ENCODE results near the gene GPR171. TPM values are rescaled to one million over a fixed set of nuclear protein-coding genes. Genes with fewer than 3 reads are reported as not detected.

The GPR171 gene
- total RNA-seq, 1 donor from 2014 or later: not detected

GRCh38 chr3:151183265-151183671 is 19.7 kb downstream of the GPR171 start:
- no peak overlapping the region for H3K9ac ChIP-seq (ENCODE audit: low read length)
- DNase-seq (ENCODE audit: low read depth) (no peak), FAIRE-seq (peak; percentile 41)
- H3K79me2 ChIP-seq (ENCODE audit: insufficient read depth, low read length): no peaks in the 10 kb centered on the region
- no peak overlapping the region for H3K27ac Mint-ChIP-seq (ENCODE audit: unreplicated experiment)
- no peak overlapping the region for H3K27ac ChIP-seq (ENCODE audit: low read depth, low read length)
- H3K9me3 ChIP-seq (ENCODE audit: insufficient read depth, low read depth, low read length): no peaks in the 10 kb centered on the region
- no peaks in the 10 kb centered on the region for H3K36me3 ChIP-seq (ENCODE audit: insufficient read depth, low read length)
- no peaks in the 10 kb centered on the region for H3K4me1 ChIP-seq (ENCODE audit: insufficient read depth, low read length)
- no peak overlapping the region for H3K4me3 Mint-ChIP-seq (ENCODE audit: unreplicated experiment)
- no peaks in the 10 kb centered on the region for H3K36me3 Mint-ChIP-seq (ENCODE audit: low read depth, unreplicated experiment)
- no peaks in the 10 kb centered on the region for H3K27me3 Mint-ChIP-seq (ENCODE audit: low read depth, unreplicated experiment)
- H3K4me2 ChIP-seq (ENCODE audit: low read length): no peak overlapping the region
- TF ChIP-seq EZH2 (IDR thresholded peaks at IDR 0.05; ENCODE audit: insufficient read depth, low read length) (no peak), CTCF (IDR thresholded peaks at IDR 0.05; ENCODE audit: insufficient read depth, low read depth, low read length) (no peak)
- no peaks in the 10 kb centered on the region for H4K20me1 ChIP-seq (ENCODE audit: insufficient read depth, low read length)
- no peaks in the 10 kb centered on the region for H3K9me3 Mint-ChIP-seq (ENCODE audit: unreplicated experiment)
- H2AFZ ChIP-seq (ENCODE audit: low read depth, low read length): no peak overlapping the region
- no peak overlapping the region for H3K4me3 ChIP-seq (ENCODE audit: insufficient read depth, low read depth, low read length)
- no peaks in the 10 kb centered on the region for H3K27me3 ChIP-seq (ENCODE audit: insufficient read depth, low read length)
- peaks cover 1% of the 10 kb centered on the region for H3K4me1 Mint-ChIP-seq (ENCODE audit: low read depth, unreplicated experiment)

- Mint-ChIP-seq H3K4me1 (ENCODE audit: low read depth, unreplicated experiment) (no peaks in the 10 kb centered on the region), H3K4me3 (ENCODE audit: unreplicated experiment) (no peak overlapping the region), H3K27ac (ENCODE audit: unreplicated experiment) (no peak overlapping the region), H3K36me3 (ENCODE audit: low read depth, unreplicated experiment) (no peaks in the 10 kb centered on the region), H3K9me3 (ENCODE audit: unreplicated experiment) (no peaks in the 10 kb centered on the region), H3K27me3 (ENCODE audit: low read depth, unreplicated experiment) (no peaks in the 10 kb centered on the region)
- Histone ChIP-seq H3K27me3 (ENCODE audit: insufficient read depth, low read length) (no peaks in the 10 kb centered on the region), H3K9me3 (ENCODE audit: insufficient read depth, low read depth, low read length) (no peaks in the 10 kb centered on the region), H3K79me2 (ENCODE audit: insufficient read depth, low read length) (no peaks in the 10 kb centered on the region), H3K4me2 (ENCODE audit: low read length) (no peak overlapping the region), H3K36me3 (ENCODE audit: insufficient read depth, low read length) (no peaks in the 10 kb centered on the region), H2AFZ (ENCODE audit: low read depth, low read length) (no peak overlapping the region), H3K9ac (ENCODE audit: low read length) (no peak overlapping the region), H3K27ac (ENCODE audit: low read depth, low read length) (no peak overlapping the region), H3K4me3 (ENCODE audit: insufficient read depth, low read depth, low read length) (no peak overlapping the region), H4K20me1 (ENCODE audit: insufficient read depth, low read length) (no peaks in the 10 kb centered on the region), H3K4me1 (ENCODE audit: insufficient read depth, low read length) (no peaks in the 10 kb centered on the region)
- TF ChIP-seq EZH2 (IDR thresholded peaks at IDR 0.05; ENCODE audit: insufficient read depth, low read length) (no peak), CTCF (IDR thresholded peaks at IDR 0.05; ENCODE audit: insufficient read depth, low read depth, low read length) (no peak)
- FAIRE-seq (no peak), DNase-seq (ENCODE audit: low read depth) (no peak)
Measured at GRCh38 chr3:151182349-151183079, 20.5 kb downstream of the GPR171 start.

- no peak overlapping the region for H2AFZ ChIP-seq (ENCODE audit: low read depth, low read length)
- TF ChIP-seq CTCF (IDR thresholded peaks at IDR 0.05; ENCODE audit: insufficient read depth, low read depth, low read length): no peak
- TF ChIP-seq EZH2 (IDR thresholded peaks at IDR 0.05; ENCODE audit: insufficient read depth, low read length): no peak
- Mint-ChIP-seq H3K4me1 (ENCODE audit: low read depth, unreplicated experiment) (no peaks in the 10 kb centered on the region), H3K27ac (ENCODE audit: unreplicated experiment) (no peak overlapping the region), H3K36me3 (ENCODE audit: low read depth, unreplicated experiment) (no peaks in the 10 kb centered on the region), H3K27me3 (ENCODE audit: low read depth, unreplicated experiment) (no peaks in the 10 kb centered on the region), H3K9me3 (ENCODE audit: unreplicated experiment) (no peaks in the 10 kb centered on the region), H3K4me3 (ENCODE audit: unreplicated experiment) (no peak overlapping the region)
- DNase-seq (ENCODE audit: low read depth): no peak
- H3K4me2 ChIP-seq (ENCODE audit: low read length): no peak overlapping the region
- H3K4me1 ChIP-seq (ENCODE audit: insufficient read depth, low read length): no peaks in the 10 kb centered on the region
- H3K4me3 ChIP-seq (ENCODE audit: insufficient read depth, low read depth, low read length): no peak overlapping the region
- no peak overlapping the region for H3K27ac ChIP-seq (ENCODE audit: low read depth, low read length)
- no peak for FAIRE-seq
- no peak overlapping the region for H3K9ac ChIP-seq (ENCODE audit: low read length)
- H4K20me1 ChIP-seq (ENCODE audit: insufficient read depth, low read length): no peaks in the 10 kb centered on the region
- no peaks in the 10 kb centered on the region for H3K27me3 ChIP-seq (ENCODE audit: insufficient read depth, low read length)
- H3K36me3 ChIP-seq (ENCODE audit: insufficient read depth, low read length): no peaks in the 10 kb centered on the region
- no peaks in the 10 kb centered on the region for H3K79me2 ChIP-seq (ENCODE audit: insufficient read depth, low read length)
- no peaks in the 10 kb centered on the region for H3K9me3 ChIP-seq (ENCODE audit: insufficient read depth, low read depth, low read length)
Measured at GRCh38 chr3:151178208-151178845, 24.7 kb downstream of the GPR171 start.

Data from astrocyte (in vitro differentiated cells and primary cell).